Muscle of back (tissue), 11 donors: ENCODE measurements around the gene FCHO1. TPM values are rescaled to one million over a fixed set of nuclear protein-coding genes. Genes with fewer than 3 reads are reported as not detected.
"Not testable (repeated sequence)": the region's sequence is repeated elsewhere in the genome, so short reads cannot be mapped to it uniquely, and the experiment has no call there.

ENCODE experiments used
- DNase-seq, 3 donors: peaks; one replicate each; pipeline versions ENCODE4 v3.0.0 to v3.0.0-alpha.2; 2013
- polyA plus RNA-seq, 10 donors: library from polyadenylated mRNA; unstranded; fragments of 120-200 nt; gene quantifications; one replicate each; pipeline ENCODE4 v1.2.1, GENCODE V29; 2013; ENCODE audit not compliant: insufficient read length in 10 of 10

The FCHO1 gene
- polyA plus RNA-seq, 10 donors, result 0.29 to 1.7 (median 0.80) TPM

- no peak for DNase-seq
Measured at GRCh38 chr19:17761148-17761547, 9.9 kb downstream of the FCHO1 start.

- no peak for DNase-seq
Measured at GRCh38 chr19:17762505-17763229, 11.4 kb downstream of the FCHO1 start.

- no peak for DNase-seq
Measured at GRCh38 chr19:17764348-17764747, 13.1 kb downstream of the FCHO1 start.

- DNase-seq, result no peak
Measured at GRCh38 chr19:17765069-17765618, 13.9 kb downstream of the FCHO1 start.

GRCh38 chr19:17766543-17767131 is 15.4 kb downstream of the FCHO1 start:
- peak; percentile 52 to 72 (median 62) for DNase-seq

- no peak for DNase-seq
Measured at GRCh38 chr19:17767559-17767958, 16.3 kb downstream of the FCHO1 start.

GRCh38 chr19:17770613-17771012 is 19.3 kb downstream of the FCHO1 start:
- DNase-seq, result no peak

- no peak for DNase-seq
Measured at GRCh38 chr19:17772172-17772571, 20.9 kb downstream of the FCHO1 start.

- no peak for DNase-seq
Measured at GRCh38 chr19:17775245-17775927, 24.1 kb downstream of the FCHO1 start.

GRCh38 chr19:17775991-17776803 is 24.9 kb downstream of the FCHO1 start:
- DNase-seq, result no peak

- DNase-seq, result not testable (repeated sequence)
Measured at GRCh38 chr19:17777840-17778239, 26.6 kb downstream of the FCHO1 start.

- peak in 1 of 3 donors; percentile 28 for DNase-seq
Measured at GRCh38 chr19:17778251-17778967, 27.1 kb downstream of the FCHO1 start.

- DNase-seq, result peak in 1 of 3 donors; percentile 54
Measured at GRCh38 chr19:17778968-17779929, 28.0 kb downstream of the FCHO1 start.

GRCh38 chr19:17780781-17781180 is 29.5 kb downstream of the FCHO1 start:
- no peak for DNase-seq

- DNase-seq, result not testable (repeated sequence)
Measured at GRCh38 chr19:17783721-17784120, 32.4 kb downstream of the FCHO1 start.

- peak; percentile 32 to 73 (median 55) for DNase-seq
Measured at GRCh38 chr19:17784201-17785008, 33.1 kb downstream of the FCHO1 start.

- no peak for DNase-seq
Measured at GRCh38 chr19:17787274-17787913, 36.1 kb downstream of the FCHO1 start.

GRCh38 chr19:17788632-17789031 is 37.4 kb downstream of the FCHO1 start:
- no peak for DNase-seq
